GM12874 (cell line): Measurements from ENCODE around the gene SATB2.

ENCODE experiments used
- CTCF ChIP-seq: IDR thresholded peaks from 2 replicates; pipeline ENCODE4 v1.5.1; 2011; ENCODE audit warnings: low read depth, mild to moderate bottlenecking, control low read depth, low read length, moderate library complexity; ENCODE audit not compliant: insufficient read depth

Gene SATB2

GRCh38 chr2:199228887-199229819 lies 228.6 kb downstream of the SATB2 start:
- no peak for TF ChIP-seq CTCF

GRCh38 chr2:199223791-199224190 lies 233.9 kb downstream of the SATB2 start:
- TF ChIP-seq CTCF, result no peak

- TF ChIP-seq CTCF, result no peak
These were observed 236.8 kb downstream of the SATB2 start for GRCh38 chr2:199220920-199221319.

GRCh38 chr2:199219551-199219950 lies 238.2 kb downstream of the SATB2 start:
- TF ChIP-seq CTCF, result no peak
